ENCODE measurements around the gene HDLBP.
"Not testable (repeated sequence)": the region's sequence is repeated elsewhere in the genome, so short reads cannot be mapped to it uniquely, and the experiment has no call there.

The HDLBP gene

GRCh38 chr2:241207641-241208040, 107.8 kb downstream of the HDLBP start:
- no peak for DNase-seq

GRCh38 chr2:241207151-241207550, 108.3 kb downstream of the HDLBP start:
- DNase-seq = no peak

DNA sequence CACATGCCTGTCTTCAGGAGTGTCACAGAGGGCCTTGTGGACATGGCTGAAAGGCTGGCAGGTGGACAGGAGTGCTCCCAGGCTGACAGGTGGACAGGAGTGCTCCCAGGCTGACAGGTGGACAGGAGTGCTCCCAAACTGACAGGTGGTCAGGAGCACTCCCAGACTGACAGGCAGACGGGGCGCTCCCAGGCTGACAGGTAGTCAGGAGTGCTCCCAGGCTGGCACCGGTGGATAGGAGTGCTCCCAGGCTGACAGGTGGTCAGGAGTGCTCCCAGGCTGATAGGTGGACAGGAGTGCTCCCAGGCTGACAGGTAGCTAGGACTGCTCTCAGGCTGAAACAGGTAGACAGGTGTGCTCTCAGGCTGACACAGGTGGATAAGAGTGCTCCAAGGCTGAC, 110.4 kb downstream of the HDLBP start:
- DNase-seq = no peak

DNA sequence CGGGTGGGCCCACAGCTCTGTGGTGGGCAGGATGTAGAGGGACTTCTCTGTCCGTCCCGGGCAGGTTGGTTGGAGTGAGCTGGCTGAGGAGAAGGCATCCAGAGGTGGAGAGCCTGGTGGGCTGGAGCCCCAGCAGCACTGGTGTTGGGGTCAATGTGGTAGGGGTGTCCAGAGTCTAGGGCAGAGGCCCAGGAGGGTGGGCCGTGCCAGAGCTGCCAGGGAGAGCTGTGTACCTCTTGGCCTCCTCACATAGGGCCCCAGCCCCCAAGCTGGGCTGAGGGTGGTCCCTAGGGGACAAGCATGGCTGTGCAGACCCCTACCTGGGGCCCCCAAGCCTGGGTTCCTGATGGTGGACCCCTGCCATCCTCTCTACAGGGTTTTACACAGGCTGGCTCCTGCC, 111.0 kb downstream of the HDLBP start:
- no peak for DNase-seq

GRCh38 chr2:241204010-241204384, 111.5 kb downstream of the HDLBP start:
- no peak for DNase-seq

GRCh38 chr2:241203218-241204009, 112.1 kb downstream of the HDLBP start:
- no peak for DNase-seq

DNA sequence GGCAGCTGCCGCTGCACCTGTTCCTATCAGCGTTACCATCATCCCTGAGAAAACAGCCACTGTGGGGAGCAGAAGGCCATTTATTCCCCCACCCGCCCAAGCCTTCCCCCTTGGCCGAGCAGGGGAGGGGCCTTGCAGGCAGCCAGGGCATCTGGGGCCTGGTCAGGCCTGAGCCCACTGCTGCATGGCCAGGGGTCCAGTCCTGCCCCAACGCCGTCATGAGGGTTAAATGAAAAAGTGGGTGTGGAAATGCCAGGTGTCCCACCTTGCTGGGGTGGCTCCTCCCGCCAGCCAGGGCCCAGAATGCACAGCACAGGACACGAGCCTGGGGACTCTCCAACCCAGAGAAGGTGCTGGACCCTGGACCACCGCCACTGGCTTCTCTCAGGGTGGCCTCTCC, 112.8 kb downstream of the HDLBP start:
- DNase-seq = no peak

GRCh38 chr2:241202268-241202585, 113.2 kb downstream of the HDLBP start:
- DNase-seq = no peak

DNA sequence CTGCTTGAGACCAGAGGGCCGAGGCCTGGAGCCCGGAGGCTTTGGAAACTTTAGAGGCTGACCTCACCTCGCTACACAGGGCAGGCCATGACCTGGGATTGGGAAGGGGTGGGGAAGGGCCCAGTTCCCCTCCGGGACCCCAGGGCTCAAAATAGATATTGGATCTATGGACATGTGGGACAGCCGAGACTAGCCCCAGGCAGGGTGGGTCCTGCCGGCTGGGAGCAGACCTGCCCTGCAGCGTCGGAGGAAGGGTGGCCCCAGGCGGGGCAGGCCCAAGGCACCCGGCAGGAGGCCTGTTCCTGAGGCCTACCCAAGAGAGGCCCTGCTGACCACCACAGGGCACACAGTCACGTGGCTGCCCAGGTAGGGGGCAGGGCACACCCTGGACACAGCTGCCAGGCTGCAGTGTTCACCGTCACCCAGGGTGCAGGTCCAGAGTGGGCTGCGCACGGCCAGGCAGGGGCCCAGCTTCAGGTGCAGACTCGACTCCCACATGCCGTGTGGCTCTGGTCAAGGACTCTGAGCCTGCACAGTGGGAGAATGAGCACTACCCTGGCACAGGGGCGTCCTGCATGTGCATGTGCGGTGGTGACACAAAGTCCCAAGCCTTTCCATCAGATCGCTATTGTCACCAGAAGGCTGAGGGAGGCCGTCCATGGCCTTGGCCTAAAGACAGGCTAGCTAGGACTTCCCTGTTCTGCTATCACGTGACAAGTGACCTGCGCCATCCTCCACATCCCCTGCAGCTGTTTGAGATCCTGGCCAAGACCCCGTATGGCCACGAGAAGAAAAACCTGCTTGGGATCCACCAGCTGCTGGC, 113.8 kb downstream of the HDLBP start:
- no peak for DNase-seq

- no peak for DNase-seq
Observed at GRCh38 chr2:241200822-241201395, 114.6 kb downstream of the HDLBP start.

DNA sequence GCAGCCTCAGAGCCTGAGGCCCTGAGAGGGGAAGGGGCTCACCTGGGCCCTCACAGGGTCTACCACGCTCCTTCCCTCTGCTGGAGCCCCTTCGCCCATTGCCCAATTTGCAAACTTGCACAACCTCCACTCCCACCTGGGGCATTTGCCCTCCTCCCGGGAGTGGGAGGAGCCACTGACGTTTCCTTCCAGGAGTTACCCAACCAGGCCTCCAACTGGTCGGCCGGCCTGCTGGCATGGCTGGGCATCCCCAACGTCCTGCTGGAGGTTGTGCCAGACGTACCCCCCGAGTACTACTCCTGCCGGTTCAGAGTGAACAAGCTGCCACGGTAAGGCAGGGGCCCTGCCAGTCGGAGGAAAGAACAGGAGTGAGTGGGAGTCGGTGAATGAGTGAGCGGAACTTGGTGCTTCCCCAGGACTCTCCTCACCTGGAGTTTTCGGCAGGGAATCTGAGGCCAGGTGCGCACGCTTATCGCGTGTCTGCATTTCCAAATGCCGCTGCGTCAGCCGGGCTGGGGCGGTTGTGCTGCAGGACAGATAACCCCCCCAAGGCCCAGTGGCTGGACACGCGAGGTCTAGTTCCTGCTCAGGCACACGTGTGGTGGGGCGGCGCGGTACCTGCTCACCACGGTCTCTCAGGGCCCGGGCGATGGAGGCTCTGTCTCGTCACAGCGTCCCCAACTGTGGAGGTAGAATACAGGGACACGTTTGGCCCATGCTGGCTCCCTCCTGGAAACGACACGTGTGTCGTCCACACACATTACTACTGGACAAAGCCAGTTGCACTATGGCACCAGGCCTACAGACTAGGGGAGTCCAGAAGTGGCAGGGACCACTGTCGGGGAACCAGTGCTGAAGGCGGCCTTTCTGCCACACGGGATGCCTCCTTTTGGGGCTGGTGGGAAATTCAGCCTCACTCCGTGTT, 115.3 kb downstream of the HDLBP start:
- DNase-seq = no peak

DNA sequence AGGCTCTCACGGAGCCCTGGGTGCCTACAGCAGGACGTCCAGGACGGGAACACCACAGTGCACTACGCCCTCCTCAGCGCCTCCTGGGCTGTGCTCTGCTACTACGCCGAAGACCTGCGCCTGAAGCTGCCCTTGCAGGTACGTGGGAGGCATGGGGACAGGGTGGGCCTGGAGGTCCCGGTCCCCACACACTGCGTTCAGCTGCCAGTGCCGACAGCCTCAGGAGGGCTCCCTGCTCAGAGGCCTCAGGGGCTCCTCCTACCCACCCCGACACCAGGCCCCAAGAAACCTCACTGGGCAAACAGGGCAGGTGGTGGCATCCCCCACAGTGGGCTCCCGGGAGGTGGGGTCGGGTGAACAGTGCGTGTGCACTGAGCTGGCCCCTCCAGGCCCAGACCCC, 116.2 kb downstream of the HDLBP start:
- no peak for DNase-seq

DNA sequence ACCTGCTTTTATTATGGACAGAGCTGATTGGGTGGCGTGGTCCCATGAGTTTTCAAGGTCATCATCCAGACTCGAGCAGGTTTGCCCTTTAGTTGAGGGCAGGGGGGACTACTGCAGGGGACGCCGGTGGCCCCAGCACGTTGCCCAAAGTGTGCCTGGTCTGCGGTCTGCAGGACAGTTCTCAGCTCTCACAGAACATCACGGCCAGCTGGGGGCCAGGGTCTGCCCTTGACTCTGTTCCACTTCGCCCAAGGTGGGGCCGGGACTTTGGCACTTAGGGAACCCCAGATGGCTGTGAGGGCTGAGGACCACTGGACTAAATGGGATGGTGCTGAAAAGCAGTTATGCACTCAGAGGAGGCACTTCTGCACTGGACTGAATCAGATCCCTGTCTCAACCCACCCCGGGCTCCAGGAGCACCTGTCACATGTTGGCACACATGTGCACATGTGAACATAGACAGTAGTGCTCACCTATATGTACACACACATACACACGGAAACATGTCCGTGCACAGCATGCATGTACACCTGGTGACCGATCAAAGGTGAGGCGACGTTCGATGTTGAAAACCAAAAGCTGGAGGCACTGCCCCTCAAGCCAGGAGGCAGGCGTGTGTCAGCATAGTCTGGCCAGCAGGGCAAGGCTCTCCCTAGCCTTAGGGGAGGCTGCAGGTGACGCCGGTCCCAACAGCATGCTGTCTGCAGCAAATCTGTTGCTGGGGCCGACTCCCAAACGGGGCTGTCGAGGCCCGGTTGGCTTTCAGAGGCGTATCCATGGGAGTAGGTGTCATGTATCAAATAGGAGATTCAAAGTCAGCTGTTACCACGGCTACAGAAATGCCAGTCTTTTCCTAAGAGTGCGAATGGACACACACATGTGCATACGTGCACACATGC, 116.8 kb downstream of the HDLBP start:
- DNase-seq = no peak

- DNase-seq = no peak
Observed at GRCh38 chr2:241197947-241198346, 117.5 kb downstream of the HDLBP start.

DNA sequence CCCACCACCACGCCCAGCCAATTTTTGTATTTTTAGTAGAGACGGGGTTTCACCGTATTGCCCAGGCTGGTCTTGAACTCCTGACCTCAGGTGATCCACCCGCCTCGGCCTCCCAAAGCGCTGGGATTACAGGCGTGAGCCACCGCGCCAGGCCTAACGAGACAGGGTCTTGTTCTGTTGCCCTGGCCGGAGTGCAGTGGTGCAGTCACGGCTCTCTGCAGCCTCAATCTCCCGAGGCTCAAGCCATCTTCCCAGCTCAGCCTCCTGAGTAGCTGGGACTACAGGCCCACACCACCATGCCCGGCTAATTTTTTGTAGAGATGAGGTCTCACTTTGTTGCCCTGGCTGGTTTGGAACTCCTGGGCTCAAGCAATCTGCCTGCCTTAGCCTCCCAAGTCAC, 118.2 kb downstream of the HDLBP start:
- not testable (repeated sequence) for DNase-seq

DNA sequence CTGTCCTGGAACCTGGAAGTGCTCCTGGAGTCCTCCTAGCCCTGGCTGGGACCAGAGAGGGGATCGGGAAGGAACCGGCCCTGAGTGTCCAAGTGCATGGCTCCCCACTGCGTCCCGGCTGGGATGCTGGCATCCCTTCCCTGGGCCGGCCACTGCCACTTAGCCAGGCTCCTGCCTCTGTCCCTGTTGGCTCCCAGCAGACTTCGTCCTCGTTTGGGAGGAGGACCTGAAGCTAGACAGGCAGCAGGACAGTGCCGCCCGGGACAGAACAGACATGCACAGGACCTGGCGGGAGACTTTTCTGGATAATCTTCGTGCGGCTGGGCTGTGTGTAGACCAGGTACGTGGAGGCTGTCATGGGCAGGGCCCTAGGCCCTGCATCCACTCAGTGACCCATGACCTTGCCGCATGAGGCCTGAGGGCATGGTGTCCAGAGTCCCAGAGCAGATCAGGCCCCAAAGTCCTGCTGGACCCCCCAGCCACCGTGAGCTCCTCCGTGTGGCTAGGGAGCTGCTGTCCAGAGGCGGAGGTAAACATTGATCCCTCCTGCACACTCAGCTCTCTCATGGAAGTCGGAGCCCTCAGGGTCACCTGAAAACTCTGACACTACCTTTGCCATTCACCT, 119.9 kb downstream of the HDLBP start:
- DNase-seq = no peak

- no peak for DNase-seq
Observed at GRCh38 chr2:241194811-241195210, 120.7 kb downstream of the HDLBP start.

GRCh38 chr2:241193271-241193670, 122.2 kb downstream of the HDLBP start:
- DNase-seq = no peak

DNA sequence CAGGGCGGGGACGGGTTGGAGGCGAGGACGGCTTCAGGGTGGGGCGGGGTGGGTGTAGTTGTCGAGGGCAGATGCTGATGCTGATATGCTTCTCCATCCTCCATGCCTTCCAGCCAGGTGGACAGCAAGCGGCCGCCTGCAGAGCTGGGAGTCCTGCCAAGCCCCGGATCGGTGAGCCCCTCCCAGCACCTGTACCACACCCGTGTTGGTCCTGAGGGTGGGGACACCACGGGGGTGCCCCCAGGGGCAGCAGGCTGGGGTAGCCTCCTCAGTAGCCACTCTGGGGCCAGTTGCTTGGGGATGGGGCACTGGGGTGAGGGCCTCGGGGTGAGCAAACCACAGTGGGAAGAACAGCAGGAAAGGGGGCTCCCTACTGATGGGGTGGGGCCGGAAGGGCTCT, 124.4 kb downstream of the HDLBP start:
- DNase-seq = no peak

DNA sequence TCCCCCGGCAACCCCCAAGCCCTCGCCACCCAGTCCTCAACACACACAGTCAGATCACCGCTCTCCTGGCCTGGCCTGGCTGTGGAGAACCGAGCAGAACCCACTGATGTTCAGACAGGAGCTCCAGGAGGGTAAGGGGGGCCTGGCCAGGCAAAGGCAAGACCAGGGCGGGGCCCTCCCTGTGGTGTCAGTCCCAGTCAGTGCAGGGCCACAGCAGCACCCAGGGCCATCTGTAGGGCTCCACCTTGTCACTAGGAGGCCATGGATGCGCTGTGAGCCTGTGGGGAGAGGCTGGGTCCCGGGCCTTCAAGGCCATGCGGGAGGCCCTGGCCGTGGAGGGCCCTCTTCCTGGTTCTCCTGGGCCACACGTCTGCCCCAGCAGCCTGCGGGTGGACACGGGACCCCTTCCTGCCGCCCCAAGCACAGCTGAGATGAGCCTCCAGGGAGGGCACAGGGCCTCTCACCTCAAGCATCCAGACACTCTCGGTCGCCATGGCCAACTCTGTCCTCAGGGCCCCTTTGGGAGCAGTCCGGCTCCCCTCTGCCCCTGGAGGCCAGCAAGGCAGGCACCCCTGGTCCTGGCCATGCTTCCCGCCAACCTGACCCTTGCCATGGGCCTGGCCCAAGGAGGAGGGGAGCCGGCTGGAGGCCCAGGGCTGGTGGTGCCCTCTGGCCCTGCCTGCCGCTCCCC, 125.0 kb downstream of the HDLBP start:
- DNase-seq = no peak

DNA sequence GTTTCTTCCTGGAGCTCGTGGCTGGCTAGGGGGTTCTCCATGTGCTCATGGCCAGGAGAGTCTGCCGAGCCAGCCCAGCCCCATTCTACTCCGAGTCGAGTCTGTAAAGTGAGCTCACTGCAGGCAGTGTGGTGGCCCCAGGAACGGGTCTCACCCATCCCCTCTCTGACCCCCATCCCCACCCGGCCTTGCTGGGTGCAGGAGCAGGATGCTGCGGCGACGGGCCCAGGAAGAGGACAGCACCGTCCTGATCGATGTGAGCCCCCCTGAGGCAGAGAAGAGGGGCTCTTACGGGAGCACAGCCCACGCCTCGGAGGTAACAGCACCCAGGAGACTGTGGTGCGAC, 125.6 kb downstream of the HDLBP start:
- no peak for DNase-seq
